Stomach (tissue), 4 donors: ENCODE results near the gene LRRC74B.

Experiments used
- POLR2A ChIP-seq, 4 donors: fragments of 450-650 bp; IDR thresholded peaks; one replicate each; pipeline ENCODE4 v1.6.1; 2016; ENCODE audit warnings: antibody characterized with exemption in 4 of 4, control low read depth in 2 of 4, mild to moderate bottlenecking in 1 of 4, moderate library complexity in 1 of 4
- POLR2AphosphoS5 ChIP-seq, 3 donors: sonication (generic); formaldehyde crosslinking; IDR thresholded peaks; one replicate each; pipeline ENCODE4 v1.6.1; 2016; ENCODE audit warnings: antibody characterized with exemption in 3 of 3
- TF ChIP-seq, protein P1 (sequence below), 7 experiments: fragments of 450-650 bp in 4 of 7; fragments of 200-600 bp in 3 of 7; sonication (generic) in 3 of 7; IDR thresholded peaks; one replicate each; pipeline ENCODE4 v1.5.1; 2016 to 2019; ENCODE audit warnings: antibody characterized with exemption in 7 of 7, control low read depth in 2 of 7, mild to moderate bottlenecking in 1 of 7

DNA sequence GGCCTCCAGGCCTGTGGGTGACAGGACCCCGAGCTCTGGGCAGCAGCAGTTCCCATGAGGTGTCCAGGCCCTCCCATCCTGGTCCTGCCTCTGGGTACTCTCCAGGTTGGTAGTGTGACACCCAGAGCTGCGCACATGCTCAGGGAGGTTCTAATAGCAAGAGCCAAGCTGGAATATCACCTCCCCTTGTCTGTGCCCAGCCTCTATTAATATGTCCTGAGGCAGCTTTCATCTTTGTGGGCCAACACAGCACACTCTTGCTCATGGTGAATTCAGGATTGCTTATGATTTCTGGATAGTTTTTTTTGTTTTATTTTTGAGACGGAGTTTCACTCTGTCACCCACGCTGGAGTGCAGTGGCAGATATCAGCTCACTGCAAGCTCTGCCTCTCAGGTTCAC, 27.4 kb upstream of the LRRC74B start:
- TF ChIP-seq, protein P1, sequence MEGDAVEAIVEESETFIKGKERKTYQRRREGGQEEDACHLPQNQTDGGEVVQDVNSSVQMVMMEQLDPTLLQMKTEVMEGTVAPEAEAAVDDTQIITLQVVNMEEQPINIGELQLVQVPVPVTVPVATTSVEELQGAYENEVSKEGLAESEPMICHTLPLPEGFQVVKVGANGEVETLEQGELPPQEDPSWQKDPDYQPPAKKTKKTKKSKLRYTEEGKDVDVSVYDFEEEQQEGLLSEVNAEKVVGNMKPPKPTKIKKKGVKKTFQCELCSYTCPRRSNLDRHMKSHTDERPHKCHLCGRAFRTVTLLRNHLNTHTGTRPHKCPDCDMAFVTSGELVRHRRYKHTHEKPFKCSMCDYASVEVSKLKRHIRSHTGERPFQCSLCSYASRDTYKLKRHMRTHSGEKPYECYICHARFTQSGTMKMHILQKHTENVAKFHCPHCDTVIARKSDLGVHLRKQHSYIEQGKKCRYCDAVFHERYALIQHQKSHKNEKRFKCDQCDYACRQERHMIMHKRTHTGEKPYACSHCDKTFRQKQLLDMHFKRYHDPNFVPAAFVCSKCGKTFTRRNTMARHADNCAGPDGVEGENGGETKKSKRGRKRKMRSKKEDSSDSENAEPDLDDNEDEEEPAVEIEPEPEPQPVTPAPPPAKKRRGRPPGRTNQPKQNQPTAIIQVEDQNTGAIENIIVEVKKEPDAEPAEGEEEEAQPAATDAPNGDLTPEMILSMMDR (IDR thresholded peaks at IDR 0.05) = no peak
- TF ChIP-seq POLR2A (IDR thresholded peaks at IDR 0.05) (no peak), POLR2AphosphoS5 (IDR thresholded peaks at IDR 0.05) (no peak)
